Sigmoid colon (tissue), 7 donors: ENCODE measurements around the gene RAB7A. TPM values are rescaled to one million over a fixed set of nuclear protein-coding genes. Genes with fewer than 3 reads are reported as not detected.
"Not testable (repeated sequence)": the region's sequence is repeated elsewhere in the genome, so short reads cannot be mapped to it uniquely, and the experiment has no call there.

Experiments used
- DNase-seq: peaks from one replicate; pipeline ENCODE4 v3.0.0-alpha.2; 2019
- H3K27ac ChIP-seq, 4 donors: fragments of 200-600 bp; sonication (generic); one replicate each; pipeline ENCODE4 v1.5.1; 2016 to 2019; ENCODE audit warnings: mild to moderate bottlenecking in 1 of 4
- H3K27me3 ChIP-seq, 3 donors: fragments of 200-600 bp; sonication (generic); one replicate each; pipeline ENCODE4 v1.5.1; 2019; ENCODE audit warnings: mild to moderate bottlenecking in 1 of 3
- H3K36me3 ChIP-seq, 4 donors: fragments of 200-600 bp; sonication (generic); one replicate each; pipeline ENCODE4 v1.5.1; 2016 to 2019
- H3K4me1 ChIP-seq, 4 donors: fragments of 200-600 bp; sonication (generic); one replicate each; pipeline ENCODE4 v1.5.1; 2017 to 2019
- H3K4me3 ChIP-seq, 4 donors: fragments of 200-600 bp; sonication (generic); one replicate each; pipeline ENCODE4 v1.5.1; 2017 to 2019; ENCODE audit warnings: mild to moderate bottlenecking in 2 of 4, moderate library complexity in 1 of 4
- H3K9me3 ChIP-seq, 4 donors: fragments of 200-600 bp in 3 of 4; sonication (generic) in 3 of 4; one replicate each; pipeline versions ENCODE4 v1.5.1 to v1.6.1; 2013 to 2019
- CTCF ChIP-seq, 4 experiments: fragments of 450-650 bp in 3 of 4; fragments of 200-600 bp in 1 of 4; IDR thresholded peaks; one replicate each; pipeline ENCODE4 v1.5.1; 2016 to 2019; ENCODE audit warnings: antibody characterized with exemption in 4 of 4, mild to moderate bottlenecking in 3 of 4, moderate library complexity in 2 of 4
- EP300 ChIP-seq, 4 donors: sonication (generic); formaldehyde crosslinking; IDR thresholded peaks; one replicate each; pipeline ENCODE4 v1.6.1; 2017; ENCODE audit warnings: antibody characterized with exemption in 4 of 4
- POLR2A ChIP-seq, 2 donors: fragments of 450-650 bp; IDR thresholded peaks; one replicate each; pipeline ENCODE4 v1.6.1; 2016; ENCODE audit warnings: antibody characterized with exemption in 2 of 2, mild to moderate bottlenecking in 2 of 2, moderate library complexity in 2 of 2
- POLR2AphosphoS5 ChIP-seq, 4 donors: sonication (generic); formaldehyde crosslinking; IDR thresholded peaks; one replicate each; pipeline ENCODE4 v1.6.1; 2017; ENCODE audit warnings: antibody characterized with exemption in 4 of 4
- WGBS, 2 donors: extraction: QIAGEN DNeasy Blood & Tissue Kit; methylation state at CpG; one replicate each; pipeline ENCODE4 v1.1.7; 2013; 5-methylcytosine and 5-hydroxymethylcytosine counted together
- intact Hi-C: fragments of 100-400 bp; cut with DNase I; formaldehyde crosslinking; loops from one replicate; pipeline ENCODE4 v1.15.1; 2023
- polyA plus RNA-seq, 3 donors: library from polyadenylated mRNA; stranded (reverse); fragments of 200-250 nt; gene quantifications; one replicate each; pipeline ENCODE4 v1.2.3, GENCODE V29; 2013
- total RNA-seq, 4 donors: library from RNA; depleted of rRNA; stranded (reverse); fragments of >200 nt; gene quantifications; one replicate each; pipeline ENCODE4 v1.1.0, GENCODE V29; 2016
- donor health status: healthy with polysubstance abuse.
- donor health status: Bipolar disorder and iron deficiency.
- donor health status: healthy.

RAB7A gene
- total and polyA plus RNA-seq, 7 donors, result 73.6 to 275 (median 100.0) TPM

- H3K4me3 ChIP-seq, result no peak overlapping the region
- no peak for TF ChIP-seq EP300 (IDR thresholded peaks at IDR 0.05)
- no peak for TF ChIP-seq POLR2AphosphoS5 (IDR thresholded peaks at IDR 0.05)
- TF ChIP-seq POLR2A (IDR thresholded peaks at IDR 0.05), result no peak
- TF ChIP-seq CTCF (IDR thresholded peaks at IDR 0.05), result no peak
- DNase-seq, result no peak
- 54 to 92% methylated on average over 2 of the region's 2 CpGs for WGBS, 2 donors
- peaks cover 0 to 36% (median 29%) of the 10 kb centered on the region in 4 donors for H3K4me1 ChIP-seq
- intact Hi-C loops, result no loop called here
- H3K9me3 ChIP-seq, result no peaks in the 10 kb centered on the region
- H3K36me3 ChIP-seq, result peaks cover 0 to 21% (median 2%) of the 10 kb centered on the region in 4 donors
- no peak overlapping the region for H3K27ac ChIP-seq
- H3K27me3 ChIP-seq, result no peaks in the 10 kb centered on the region
Observed at GRCh38 chr3:128746881-128747280, 20.9 kb downstream of the RAB7A start.

GRCh38 chr3:128748557-128748956, 22.6 kb downstream of the RAB7A start:
- WGBS, 2 donors, result 85 to 93% methylated on average over 4 of the region's 4 CpGs
- Histone ChIP-seq H3K4me3 (no peak overlapping the region), H3K9me3 (no peaks in the 10 kb centered on the region), H3K27me3 (no peaks in the 10 kb centered on the region), H3K4me1 (peaks cover 0 to 34% (median 28%) of the 10 kb centered on the region in 4 donors), H3K27ac (no peak overlapping the region), H3K36me3 (peaks cover 0 to 10% (median 0%) of the 10 kb centered on the region in 4 donors)
- intact Hi-C loops, result no loop called here
- no peak for DNase-seq
- TF ChIP-seq POLR2AphosphoS5 (IDR thresholded peaks at IDR 0.05) (no peak), POLR2A (IDR thresholded peaks at IDR 0.05) (no peak), CTCF (IDR thresholded peaks at IDR 0.05) (no peak)

GRCh38 chr3:128749035-128749434, 23.1 kb downstream of the RAB7A start:
- H3K27me3 ChIP-seq, result no peaks in the 10 kb centered on the region
- intact Hi-C loops, result no loop called here
- no peak for TF ChIP-seq POLR2AphosphoS5 (IDR thresholded peaks at IDR 0.05)
- TF ChIP-seq EP300 (IDR thresholded peaks at IDR 0.05), result no peak
- no peak for TF ChIP-seq CTCF (IDR thresholded peaks at IDR 0.05)
- no peak overlapping the region for H3K27ac ChIP-seq
- H3K36me3 ChIP-seq, result peaks cover 0 to 8% (median 0%) of the 10 kb centered on the region in 4 donors
- H3K9me3 ChIP-seq, result no peaks in the 10 kb centered on the region
- H3K4me1 ChIP-seq, result peaks cover 0 to 34% (median 28%) of the 10 kb centered on the region in 4 donors
- DNase-seq, result no peak
- no peak overlapping the region for H3K4me3 ChIP-seq

GRCh38 chr3:128749561-128749960, 23.6 kb downstream of the RAB7A start:
- H3K4me3 ChIP-seq, DNase-seq, H3K9me3 ChIP-seq, intact Hi-C loops, H3K27ac ChIP-seq, H3K36me3 ChIP-seq, H3K27me3 ChIP-seq: not testable (repeated sequence)
- 87 to 95% methylated on average over 5 of the region's 5 CpGs for WGBS, 2 donors
- peaks cover 0 to 34% (median 28%) of the 10 kb centered on the region in 4 donors for H3K4me1 ChIP-seq

- no peaks in the 10 kb centered on the region for H3K9me3 ChIP-seq
- WGBS, 2 donors, result 66 to 77% methylated on average over 1 of the region's 1 CpG
- H3K27me3 ChIP-seq, result no peaks in the 10 kb centered on the region
- no peak for TF ChIP-seq CTCF (IDR thresholded peaks at IDR 0.05)
- no peak for TF ChIP-seq POLR2AphosphoS5 (IDR thresholded peaks at IDR 0.05)
- no peak for TF ChIP-seq EP300 (IDR thresholded peaks at IDR 0.05)
- DNase-seq, result no peak
- H3K4me1 ChIP-seq, result peaks cover 0 to 29% (median 23%) of the 10 kb centered on the region in 4 donors
- intact Hi-C loops, result no loop called here
- H3K36me3 ChIP-seq, result no peaks in the 10 kb centered on the region
- no peak overlapping the region for H3K4me3 ChIP-seq
- no peak overlapping the region for H3K27ac ChIP-seq
Observed at GRCh38 chr3:128753715-128754114, 27.7 kb downstream of the RAB7A start.
